PC-3 (cell line): ENCODE data around the gene RGL3. TPM values are rescaled to one million over a fixed set of nuclear protein-coding genes. Genes with fewer than 3 reads are reported as not detected.

Experiments
- ATAC-seq: fragments of 200-7000 bp; cut with Tn5 transposase; 2 replicates; pipeline ENCODE4 v1.9.1; 2020; ENCODE audit warnings: mild to moderate bottlenecking, moderate library complexity
- BruUV-seq: library from RNA; stranded (reverse); fragments of 400-500 nt; replicated peaks from 2 replicates; lab custom pipeline; 2021; lab: Mats Ljungman, UMichigan
- CTCF ChIA-PET: fragments of 300-600 bp; sonication (Branson Sonifier 250); formaldehyde crosslinking; loops from one replicate; lab custom pipeline; 2022; ENCODE audit warnings: antibody characterized with exemption; lab: Charles Lee
- POLR2A ChIA-PET: fragments of 300-600 bp; sonication (Branson Sonifier 250); formaldehyde crosslinking; loops from one replicate; lab custom pipeline; 2022; ENCODE audit warnings: antibody characterized with exemption; ENCODE audit not compliant: unreplicated experiment; lab: Charles Lee
- DNase-seq: peaks from one replicate; pipeline ENCODE4 v3.0.0-alpha.2; 2015
- H2AFZ ChIP-seq: fragments of 300-600 bp; sonication (generic); 2 replicates; pipeline ENCODE4 v1.6.0; 2016; ENCODE audit warnings: antibody characterized with exemption, low read length
- H3F3A ChIP-seq: fragments of 300-600 bp; sonication (generic); one replicate; pipeline ENCODE4 v1.6.0; 2017; ENCODE audit warnings: antibody characterized with exemption, low read length, control low read depth, mild to moderate bottlenecking; ENCODE audit not compliant: unreplicated experiment
- H3K27ac ChIP-seq: fragments of 300-600 bp; sonication (generic); 2 replicates; pipeline ENCODE4 v1.5.1; 2016; ENCODE audit warnings: mild to moderate bottlenecking, low read length
- H3K27me3 ChIP-seq: fragments of 300-600 bp; sonication (generic); 2 replicates; pipeline ENCODE4 v1.6.1; 2016; ENCODE audit warnings: low read length, mixed read lengths
- H3K36me3 ChIP-seq: fragments of 300-600 bp; sonication (generic); 2 replicates; pipeline ENCODE4 v1.6.1; 2016; ENCODE audit warnings: low read depth, mixed run types, low read length, mixed read lengths
- H3K4me1 ChIP-seq: fragments of 300-600 bp; sonication (generic); 2 replicates; pipeline ENCODE4 v1.5.1; 2016; ENCODE audit warnings: low read length; ENCODE audit not compliant: insufficient read depth
- H3K4me2 ChIP-seq: fragments of 300-600 bp; sonication (generic); 2 replicates; pipeline ENCODE4 v1.6.0; 2016; ENCODE audit warnings: low read length
- H3K4me3 ChIP-seq: fragments of 300-600 bp; sonication (generic); 2 replicates; pipeline ENCODE4 v1.5.1; 2016; ENCODE audit warnings: mild to moderate bottlenecking, low read length, mixed read lengths
- H3K79me2 ChIP-seq: fragments of 300-600 bp; sonication (generic); 2 replicates; pipeline ENCODE4 v1.6.1; 2017; ENCODE audit warnings: low read length, mixed read lengths
- H3K9ac ChIP-seq: fragments of 300-600 bp; sonication (generic); 2 replicates; pipeline ENCODE4 v1.6.0; 2016; ENCODE audit warnings: mild to moderate bottlenecking, low read length
- H3K9me2 ChIP-seq: fragments of 300-600 bp; sonication (generic); replicated peaks from 2 replicates; pipeline ENCODE4 v1.6.1; 2016; ENCODE audit warnings: mixed run types, low read length, mixed read lengths
- H3K9me3 ChIP-seq: fragments of 300-600 bp; sonication (generic); 2 replicates; pipeline ENCODE4 v1.6.1; 2016; ENCODE audit warnings: low read length, mixed read lengths
- H4K20me1 ChIP-seq: fragments of 300-600 bp; sonication (generic); 2 replicates; pipeline ENCODE4 v1.6.1; 2016; ENCODE audit warnings: low read length, mixed read lengths
- CTCF ChIP-seq: fragments of 300-600 bp; sonication (generic); conservative IDR thresholded peaks from 2 replicates; pipeline ENCODE4 v1.5.1; 2017; ENCODE audit warnings: antibody characterized with exemption, low read depth, mild to moderate bottlenecking, low read length
- EZH2 ChIP-seq: fragments of 300-600 bp; sonication (generic); IDR thresholded peaks from one replicate; pipeline ENCODE4 v1.6.1; 2017; ENCODE audit warnings: antibody characterized with exemption, mild to moderate bottlenecking, low read length; ENCODE audit not compliant: unreplicated experiment
- EZH2phosphoT487 ChIP-seq: fragments of 300-600 bp; sonication (generic); IDR thresholded peaks from 2 replicates; pipeline ENCODE4 v1.6.1; 2018; ENCODE audit warnings: mild to moderate bottlenecking, antibody characterized with exemption, low read length, borderline replicate concordance
- intact Hi-C: fragments of 100-400 bp; cut with micrococcal nuclease; formaldehyde crosslinking; loops from 2 replicates; pipeline ENCODE4 v1.9.0; 2023
- total RNA-seq: library from RNA; depleted of rRNA; stranded (reverse); fragments of >200 nt; gene quantifications from 2 replicates; pipeline ENCODE4 v1.2.3, GENCODE V29; 2014

RGL3 gene
- total RNA-seq, 1 experiment from 2014 or later, result 23.5 TPM

GRCh38 chr19:11359421-11359820, 59.7 kb downstream of the RGL3 start:
- intact Hi-C loops, result no loop called here
- no peak overlapping the region for H3K4me2 ChIP-seq
- BruUV-seq, result no TSS peak
- H2AFZ ChIP-seq, result no peak overlapping the region
- no peak for TF ChIP-seq EZH2
- TF ChIP-seq CTCF, result no peak
- TF ChIP-seq EZH2phosphoT487, result no peak
- H3K9me2 ChIP-seq, result no peaks in the 10 kb centered on the region
- no peak overlapping the region for H3K27ac ChIP-seq
- H3K79me2 ChIP-seq, result peaks cover 13% of the 10 kb centered on the region
- peaks cover 3% of the 10 kb centered on the region; the same call in 1 of the 2 replicates for H3K36me3 ChIP-seq
- DNase-seq (no peak), ATAC-seq (no peak)
- H3K9ac ChIP-seq, result no peak overlapping the region
- ChIA-PET POLR2A (no interaction called here), CTCF (no interaction called here)
- no peaks in the 10 kb centered on the region for H3K27me3 ChIP-seq
- peaks cover 8% of the 10 kb centered on the region for H3K4me1 ChIP-seq
- H3F3A ChIP-seq, result no peaks in the 10 kb centered on the region
- H3K9me3 ChIP-seq, result no peaks in the 10 kb centered on the region
- H3K4me3 ChIP-seq, result no peak overlapping the region
- peaks cover 4% of the 10 kb centered on the region; the same call in 1 of the 2 replicates for H4K20me1 ChIP-seq

GRCh38 chr19:11356676-11357550, 62.2 kb downstream of the RGL3 start:
- no peak for TF ChIP-seq CTCF
- no peak for TF ChIP-seq EZH2
- TF ChIP-seq EZH2phosphoT487, result no peak
- no TSS peak for BruUV-seq
- ATAC-seq (no peak), DNase-seq (no peak)
- Histone ChIP-seq H3K27ac (no peak overlapping the region), H3K4me2 (peak overlapping the region; percentile 100; the same call in 1 of the 2 replicates), H3K4me1 (peaks cover 8% of the 10 kb centered on the region), H3K36me3 (no peaks in the 10 kb centered on the region; the same call in 1 of the 2 replicates), H3K9me2 (no peaks in the 10 kb centered on the region), H3K9ac (no peak overlapping the region), H4K20me1 (peaks cover 4% of the 10 kb centered on the region; the same call in 1 of the 2 replicates), H3K4me3 (peak overlapping the region; percentile 90; the same call in 1 of the 2 replicates), H3K27me3 (no peaks in the 10 kb centered on the region), H2AFZ (no peak overlapping the region), H3K9me3 (no peaks in the 10 kb centered on the region), H3K79me2 (peaks cover 13% of the 10 kb centered on the region), H3F3A (no peaks in the 10 kb centered on the region)
- POLR2A ChIA-PET, result no interaction called here
- intact Hi-C loops, result no loop called here
- CTCF ChIA-PET, result no interaction called here

- Histone ChIP-seq H2AFZ (peak overlapping the region; percentile 55; the same call in 1 of the 2 replicates), H3K9me2 (no peaks in the 10 kb centered on the region), H3K79me2 (peaks cover 13% of the 10 kb centered on the region), H3K27ac (no peak overlapping the region), H3K27me3 (no peaks in the 10 kb centered on the region), H3K4me1 (peaks cover 8% of the 10 kb centered on the region), H3K36me3 (no peaks in the 10 kb centered on the region; the same call in 1 of the 2 replicates), H3K9me3 (no peaks in the 10 kb centered on the region), H3K4me3 (peak overlapping the region; percentile 90), H4K20me1 (peaks cover 4% of the 10 kb centered on the region; the same call in 1 of the 2 replicates), H3K9ac (peak overlapping the region; percentile 46), H3F3A (no peaks in the 10 kb centered on the region), H3K4me2 (peak overlapping the region; percentile 100)
- no peak for DNase-seq
- POLR2A ChIA-PET, result no interaction called here
- CTCF ChIA-PET, result no interaction called here
- no peak for TF ChIP-seq CTCF
- TF ChIP-seq EZH2phosphoT487, result no peak
- no peak for TF ChIP-seq EZH2
- BruUV-seq, result TSS peak; percentile 61
- intact Hi-C loops, result no loop called here
- ATAC-seq, result peak; percentile 7
These were observed 63.1 kb downstream of the RGL3 start for GRCh38 chr19:11356074-11356397.
